GM19023 (cell line): ENCODE data around the gene SH2D7.

Experiments
- ATAC-seq: cut with Tn5 transposase; IDR thresholded peaks from one replicate; pipeline ENCODE4 v1.9.1; 2021; ENCODE audit warnings: mild to moderate bottlenecking, moderate library complexity; ENCODE audit not compliant: unreplicated experiment

Gene SH2D7

GRCh38 chr15:78077053-78077870 lies 15.1 kb upstream of the SH2D7 start, which contains the start of gene TBC1D2B:
Gene TBC1D2B, minus strand, starts transcription at chr15:78077711. Its CDS starts 59 bp downstream, at chr15:78077652.
- peak; percentile 69 for ATAC-seq

- no peak for ATAC-seq
Observed at GRCh38 chr15:78077871-78078210, 14.5 kb upstream of the SH2D7 start.

GRCh38 chr15:78079298-78080087 lies 12.9 kb upstream of the SH2D7 start:
- no peak for ATAC-seq

- no peak for ATAC-seq
Observed at GRCh38 chr15:78080088-78080460, 12.3 kb upstream of the SH2D7 start.

- ATAC-seq, result no peak
Observed at GRCh38 chr15:78082106-78082742, 10.1 kb upstream of the SH2D7 start.

GRCh38 chr15:78082743-78083110 lies 9.6 kb upstream of the SH2D7 start:
- ATAC-seq, result no peak

- ATAC-seq, result no peak
Observed at GRCh38 chr15:78083186-78083585, 9.2 kb upstream of the SH2D7 start.

GRCh38 chr15:78083687-78084448 lies 8.5 kb upstream of the SH2D7 start:
- peak; percentile 83 for ATAC-seq

GRCh38 chr15:78084449-78084750 lies 8.0 kb upstream of the SH2D7 start:
- ATAC-seq, result no peak

- no peak for ATAC-seq
Observed at GRCh38 chr15:78085928-78086327, 6.4 kb upstream of the SH2D7 start.

- no peak for ATAC-seq
Observed at GRCh38 chr15:78087951-78088772, 4.2 kb upstream of the SH2D7 start.

- no peak for ATAC-seq
Observed at GRCh38 chr15:78088773-78089080, 3.6 kb upstream of the SH2D7 start.

- ATAC-seq, result no peak
Observed at GRCh38 chr15:78090422-78091063, 1.8 kb upstream of the SH2D7 start.

GRCh38 chr15:78093242-78094020 lies 1.1 kb downstream of the SH2D7 start:
- no peak for ATAC-seq

GRCh38 chr15:78097667-78098066 lies 5.3 kb downstream of the SH2D7 start:
- no peak for ATAC-seq

GRCh38 chr15:78098131-78098755 lies 5.9 kb downstream of the SH2D7 start:
- ATAC-seq, result no peak

- ATAC-seq, result no peak
Observed at GRCh38 chr15:78100886-78101285, 8.5 kb downstream of the SH2D7 start.

GRCh38 chr15:78101423-78102105 lies 9.2 kb downstream of the SH2D7 start:
- no peak for ATAC-seq
